Adrenal gland (tissue), 5 donors: ENCODE measurements around the gene FAM118B.

Experiments
- CTCF ChIP-seq, 6 experiments: fragments of 450-650 bp in 4 of 6; fragments of 200-600 bp in 2 of 6; sonication (generic) in 1 of 6; IDR thresholded peaks; 1 replicate in 5 of 6; 2 replicates in 1 of 6; pipeline versions ENCODE4 v1.5.1 to v1.8.0; 2016 to 2021; ENCODE audit warnings: antibody characterized with exemption in 6 of 6, mild to moderate bottlenecking in 2 of 6, moderate library complexity in 1 of 6
- POLR2A ChIP-seq, 2 donors: fragments of 450-650 bp; IDR thresholded peaks; one replicate each; pipeline ENCODE4 v1.6.1; 2017; ENCODE audit warnings: antibody characterized with exemption in 2 of 2, mild to moderate bottlenecking in 2 of 2, moderate library complexity in 1 of 2
- donor health status: DM: no; HTN: no; CAD: no.

DNA sequence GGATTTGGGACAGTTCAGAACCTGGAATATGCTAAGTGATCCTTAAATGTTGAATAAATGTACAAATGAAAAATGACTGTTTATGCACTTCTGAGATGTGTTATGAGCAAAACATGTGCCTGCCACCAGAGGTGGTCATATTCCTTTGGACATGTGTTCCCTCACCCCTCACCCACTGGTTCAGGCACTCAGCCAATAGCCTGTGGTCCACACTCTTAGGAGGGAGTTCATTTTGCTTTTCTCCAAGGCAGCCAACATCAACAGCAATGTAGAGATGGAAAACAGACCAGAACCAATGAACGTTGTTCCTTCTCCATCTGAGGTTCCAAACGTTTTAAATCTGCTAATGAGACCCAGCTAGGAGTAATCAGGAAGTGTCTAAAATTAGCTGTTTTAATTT is 44.1 kb upstream of the FAM118B start:
- TF ChIP-seq CTCF (IDR thresholded peaks at IDR 0.05) (no peak), POLR2A (IDR thresholded peaks at IDR 0.05) (no peak)
